ENCODE measurements around the gene SUCLA2. TPM values are rescaled to one million over a fixed set of nuclear protein-coding genes. Genes with fewer than 3 reads are reported as not detected.

SUCLA2 gene
- total and polyA plus RNA-seq, 3 donors from 2014 or later = 32.7 to 50.0 (median 41.5) TPM

- TF ChIP-seq POLR2A (IDR thresholded peaks at IDR 0.05) (no peak), CTCF (IDR thresholded peaks at IDR 0.05) (no peak)
- no peak overlapping the region for H3K27ac ChIP-seq
- no peaks in the 10 kb centered on the region for H3K9me3 ChIP-seq
- no peak for DNase-seq
- H3K4me1 ChIP-seq = no peaks in the 10 kb centered on the region
- intact Hi-C loops (cut with DNase I; ENCODE audit: low total_unique reads) = no loop called here
- 71 to 82% methylated on average over 5 of the region's 5 CpGs for WGBS, 2 donors
- H3K4me3 ChIP-seq = no peak overlapping the region
- no peaks in the 10 kb centered on the region for H3K36me3 ChIP-seq (ENCODE audit: low read depth, missing control alignments)
- H3K27me3 ChIP-seq = no peaks in the 10 kb centered on the region
Measured at GRCh38 chr13:47934371-47934770, 66.7 kb downstream of the SUCLA2 start.

- Histone ChIP-seq H3K27ac (no peak overlapping the region), H3K27me3 (no peaks in the 10 kb centered on the region), H3K4me3 (no peak overlapping the region), H3K4me1 (no peaks in the 10 kb centered on the region), H3K36me3 (ENCODE audit: low read depth, missing control alignments) (no peaks in the 10 kb centered on the region), H3K9me3 (no peaks in the 10 kb centered on the region)
- WGBS, 2 donors = 66 to 73% methylated on average over 5 of the region's 5 CpGs
- intact Hi-C loops (cut with DNase I; ENCODE audit: low total_unique reads) = no loop called here
- TF ChIP-seq CTCF (IDR thresholded peaks at IDR 0.05) (no peak), POLR2A (IDR thresholded peaks at IDR 0.05) (no peak)
- DNase-seq = no peak
Measured at GRCh38 chr13:47932950-47933923, 67.8 kb downstream of the SUCLA2 start.

GRCh38 chr13:47930649-47931165 lies 70.4 kb downstream of the SUCLA2 start:
- Histone ChIP-seq H3K4me1 (no peaks in the 10 kb centered on the region), H3K36me3 (ENCODE audit: low read depth, missing control alignments) (no peaks in the 10 kb centered on the region), H3K4me3 (no peak overlapping the region), H3K27me3 (no peaks in the 10 kb centered on the region), H3K9me3 (no peaks in the 10 kb centered on the region), H3K27ac (no peak overlapping the region)
- no peak for DNase-seq
- 86 to 94% methylated on average over 1 of the region's 1 CpG for WGBS, 2 donors
- intact Hi-C loops (cut with DNase I; ENCODE audit: low total_unique reads) = no loop called here
- no peak for TF ChIP-seq POLR2A (IDR thresholded peaks at IDR 0.05)
- TF ChIP-seq CTCF (IDR thresholded peaks at IDR 0.05) = no peak

- Histone ChIP-seq H3K36me3 (ENCODE audit: low read depth, missing control alignments) (no peaks in the 10 kb centered on the region), H3K4me1 (no peaks in the 10 kb centered on the region), H3K9me3 (no peaks in the 10 kb centered on the region), H3K27ac (no peak overlapping the region), H3K27me3 (no peaks in the 10 kb centered on the region), H3K4me3 (no peak overlapping the region)
- 84 to 91% methylated on average over 3 of the region's 3 CpGs for WGBS, 2 donors
- DNase-seq = no peak
- intact Hi-C loops (cut with DNase I; ENCODE audit: low total_unique reads) = no loop called here
- TF ChIP-seq CTCF (IDR thresholded peaks at IDR 0.05) (no peak), POLR2A (IDR thresholded peaks at IDR 0.05) (no peak)
Measured at GRCh38 chr13:47929156-47929555, 71.9 kb downstream of the SUCLA2 start.

All from testis (tissue), 3 donors.